Measurements from ENCODE around the gene ITGB1. TPM values are rescaled to one million over a fixed set of nuclear protein-coding genes. Genes with fewer than 3 reads are reported as not detected.

ITGB1 gene
- total RNA-seq, 1 experiment from 2014 or later: 317 TPM

DNA sequence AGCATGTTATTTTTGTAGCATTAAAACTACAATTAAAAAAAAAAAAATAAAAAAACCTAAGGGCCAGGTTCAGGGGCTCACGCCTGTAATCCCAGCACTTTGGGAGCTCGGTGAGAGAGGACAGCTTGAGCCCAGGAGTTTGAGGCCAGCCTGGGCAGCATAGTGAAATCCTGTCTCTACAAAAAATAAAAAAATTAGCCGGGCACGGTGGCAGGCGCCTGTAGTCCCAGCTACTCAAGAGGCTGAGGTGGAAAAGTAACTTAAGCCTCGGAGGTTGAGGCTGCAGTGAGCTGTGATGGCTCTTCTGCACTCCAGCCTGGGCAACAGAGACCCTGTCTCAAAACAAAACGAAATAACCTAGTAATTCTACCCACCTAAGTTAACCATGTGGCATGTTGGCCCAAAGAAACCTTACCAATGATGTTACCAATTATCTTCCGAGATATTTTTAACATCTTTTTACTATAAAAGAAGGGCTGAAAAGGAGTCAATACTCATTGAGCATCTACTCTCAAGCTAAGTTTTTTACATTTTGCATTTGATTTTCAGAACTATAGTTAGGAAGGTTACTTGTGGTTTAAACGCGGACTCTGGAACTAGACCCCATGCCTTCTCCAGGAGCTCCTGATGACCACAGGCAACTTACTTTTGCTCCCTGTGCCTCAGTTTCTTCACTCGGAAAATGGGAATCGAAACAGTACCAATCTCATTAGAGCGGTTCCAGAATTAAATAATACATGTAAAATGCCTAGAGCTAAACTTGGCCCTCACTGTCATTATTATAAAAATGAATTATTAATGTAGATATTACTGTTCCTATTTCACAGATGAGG is 1.4 kb downstream of the ITGB1 start:
- Mint-ChIP-seq H3K27ac (no peak overlapping the region), H3K36me3 (no peaks in the 10 kb centered on the region), H3K4me1 (peaks cover 77% of the 10 kb centered on the region), H3K27me3 (ENCODE audit: low read depth) (no peaks in the 10 kb centered on the region), H3K9me3 (no peaks in the 10 kb centered on the region), H3K4me3 (peak overlapping the region; percentile 76)
- POLR2A ChIA-PET: interaction anchor here (0.6 to 1.1 kb wide), 2 partner anchors 12 to 52 kb away, joined by 3 read pairs; no protein-coding TSS in a partner anchor
- no peak for DNase-seq (ENCODE audit: low spot score)
- CTCF ChIA-PET: interaction anchor here (0.7 to 3.6 kb wide), 3 partner anchors 11 to 53 kb away, joined by 3 to 18 read pairs (median 3); no protein-coding TSS in a partner anchor
- TF ChIP-seq JUN (CRISPR knock-in tag; IDR thresholded peaks at IDR 0.05) (no peak), ZNF121 (CRISPR knock-in tag; IDR thresholded peaks at IDR 0.05) (no peak), TEAD1 (CRISPR knock-in tag; IDR thresholded peaks at IDR 0.05) (no peak), FOXK1 (CRISPR knock-in tag; IDR thresholded peaks at IDR 0.05) (no peak), ZNF532 (CRISPR knock-in tag; IDR thresholded peaks at IDR 0.05; ENCODE audit: borderline replicate concordance) (no peak), ZNF263 (CRISPR knock-in tag; IDR thresholded peaks at IDR 0.05; ENCODE audit: low read depth) (no peak), CREM (CRISPR knock-in tag; IDR thresholded peaks at IDR 0.05) (no peak), TEAD4 (CRISPR knock-in tag; IDR thresholded peaks at IDR 0.05) (no peak), NFYB (CRISPR knock-in tag; conservative IDR thresholded peaks at IDR 0.05; ENCODE audit: low read depth) (no peak), PRDM15 (CRISPR knock-in tag; IDR thresholded peaks at IDR 0.05) (no peak), SOX15 (CRISPR knock-in tag; IDR thresholded peaks at IDR 0.05) (no peak)
- TF ChIP-seq, protein P1, sequence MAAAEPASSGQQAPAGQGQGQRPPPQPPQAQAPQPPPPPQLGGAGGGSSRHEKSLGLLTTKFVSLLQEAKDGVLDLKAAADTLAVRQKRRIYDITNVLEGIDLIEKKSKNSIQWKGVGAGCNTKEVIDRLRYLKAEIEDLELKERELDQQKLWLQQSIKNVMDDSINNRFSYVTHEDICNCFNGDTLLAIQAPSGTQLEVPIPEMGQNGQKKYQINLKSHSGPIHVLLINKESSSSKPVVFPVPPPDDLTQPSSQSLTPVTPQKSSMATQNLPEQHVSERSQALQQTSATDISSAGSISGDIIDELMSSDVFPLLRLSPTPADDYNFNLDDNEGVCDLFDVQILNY (CRISPR knock-in tag; IDR thresholded peaks at IDR 0.05): no peak
- ATAC-seq: no peak

DNA sequence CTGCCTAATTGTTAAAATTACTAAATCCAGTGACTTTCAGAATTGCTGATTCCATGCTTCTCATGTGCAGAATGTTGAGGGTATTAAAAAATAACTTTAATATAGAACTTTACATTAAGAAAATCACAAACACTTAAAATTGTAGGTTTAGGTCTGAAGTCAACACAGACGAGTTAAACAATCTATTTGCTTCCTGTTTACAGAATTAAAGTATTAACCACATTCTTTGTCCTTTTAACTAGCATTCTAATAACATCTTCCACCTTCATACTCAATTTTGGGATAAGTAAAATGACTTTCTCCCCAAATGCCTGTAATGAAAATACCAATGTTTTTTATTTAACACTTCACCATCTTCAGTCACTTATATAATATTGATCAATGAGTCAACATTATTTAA is 2.2 kb downstream of the ITGB1 start:
- Mint-ChIP-seq H3K4me1 (peaks cover 77% of the 10 kb centered on the region), H3K9me3 (no peaks in the 10 kb centered on the region), H3K4me3 (peak overlapping the region; percentile 76), H3K36me3 (no peaks in the 10 kb centered on the region), H3K27ac (peak overlapping the region; percentile 86), H3K27me3 (ENCODE audit: low read depth) (no peaks in the 10 kb centered on the region)
- no peak for DNase-seq (ENCODE audit: low spot score)
- ChIA-PET CTCF (interaction anchor here (1.0 to 3.6 kb wide), 2 partner anchors 11 to 54 kb away, joined by 3 to 18 read pairs; no protein-coding TSS in a partner anchor), POLR2A (no interaction called here)
- no peak for ATAC-seq
- TF ChIP-seq AFF4 (CRISPR knock-in tag; IDR thresholded peaks at IDR 0.05; ENCODE audit: borderline replicate concordance): no peak
- TF ChIP-seq FOXK1 (CRISPR knock-in tag; IDR thresholded peaks at IDR 0.05): no peak
- TF ChIP-seq EMX1 (CRISPR knock-in tag; IDR thresholded peaks at IDR 0.05): no peak
- no peak for TF ChIP-seq CBFB (CRISPR knock-in tag; IDR thresholded peaks at IDR 0.05; ENCODE audit: low read depth)
- no peak for TF ChIP-seq ZNF232 (CRISPR knock-in tag; IDR thresholded peaks at IDR 0.05)
- TF ChIP-seq ZNF281 (CRISPR knock-in tag; IDR thresholded peaks at IDR 0.05): no peak
- TF ChIP-seq GRHL2 (CRISPR knock-in tag; IDR thresholded peaks at IDR 0.05; ENCODE audit: insufficient replicate concordance, severe bottlenecking): no peak
- no peak for TF ChIP-seq ESRRA (CRISPR knock-in tag; IDR thresholded peaks at IDR 0.05; ENCODE audit: borderline replicate concordance)

Measured in WTC11 (cell line).